ENCODE results near the gene FGD1. TPM values are rescaled to one million over a fixed set of nuclear protein-coding genes. Genes with fewer than 3 reads are reported as not detected.

The FGD1 gene
- total RNA-seq, 4 donors from 2014 or later: 1.1 to 3.0 (median 2.5) TPM

DNA sequence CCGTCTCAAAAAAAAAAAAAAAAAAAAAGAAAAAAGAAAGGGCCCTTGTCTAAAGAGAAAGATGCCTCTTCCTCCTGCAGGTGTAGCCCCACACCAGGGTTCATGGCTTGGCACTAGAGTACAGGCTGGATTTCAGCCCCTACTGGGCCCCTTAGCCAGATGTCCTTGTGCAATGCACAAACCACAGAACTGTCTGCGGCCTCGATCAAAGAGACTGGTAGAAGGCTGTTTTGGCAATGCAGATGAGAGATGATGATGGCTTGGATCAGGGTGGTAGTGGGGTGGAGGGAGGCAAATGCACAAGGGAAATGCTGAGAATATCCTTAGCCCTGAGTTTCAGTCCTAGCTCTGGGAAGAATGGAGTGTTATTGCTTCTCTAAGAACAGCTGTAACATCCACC is 82.3 kb downstream of the FGD1 start:
- in situ Hi-C loops (cut with MboI; ENCODE audit: low pct_ligation_motif_present in 1 of 4, low pct_unique_long_range_greater_than_20kb in 1 of 4, low sequenced_read_pairs in 3 of 4) (no loop called here), intact Hi-C loops (cut with DNase I; ENCODE audit: low total_unique reads) (no loop called here)
- no peaks in the 10 kb centered on the region for H3K9me3 ChIP-seq
- no peaks in the 10 kb centered on the region for H3K4me1 ChIP-seq
- H3K27ac ChIP-seq: no peak overlapping the region
- no peak for DNase-seq
- H3K27me3 ChIP-seq: no peaks in the 10 kb centered on the region
- H3K4me3 ChIP-seq: no peak overlapping the region
- WGBS, 2 donors (ENCODE audit: low coverage in 1 of 2): 72% methylated on average over 3 of the region's 3 CpGs; no CpG with 5 or more reads in 1 of the 2 donors
- no peaks in the 10 kb centered on the region for H3K36me3 ChIP-seq
- no peak for TF ChIP-seq POLR2A (IDR thresholded peaks at IDR 0.05)
- TF ChIP-seq POLR2AphosphoS5 (IDR thresholded peaks at IDR 0.05): no peak
- TF ChIP-seq, protein P1, sequence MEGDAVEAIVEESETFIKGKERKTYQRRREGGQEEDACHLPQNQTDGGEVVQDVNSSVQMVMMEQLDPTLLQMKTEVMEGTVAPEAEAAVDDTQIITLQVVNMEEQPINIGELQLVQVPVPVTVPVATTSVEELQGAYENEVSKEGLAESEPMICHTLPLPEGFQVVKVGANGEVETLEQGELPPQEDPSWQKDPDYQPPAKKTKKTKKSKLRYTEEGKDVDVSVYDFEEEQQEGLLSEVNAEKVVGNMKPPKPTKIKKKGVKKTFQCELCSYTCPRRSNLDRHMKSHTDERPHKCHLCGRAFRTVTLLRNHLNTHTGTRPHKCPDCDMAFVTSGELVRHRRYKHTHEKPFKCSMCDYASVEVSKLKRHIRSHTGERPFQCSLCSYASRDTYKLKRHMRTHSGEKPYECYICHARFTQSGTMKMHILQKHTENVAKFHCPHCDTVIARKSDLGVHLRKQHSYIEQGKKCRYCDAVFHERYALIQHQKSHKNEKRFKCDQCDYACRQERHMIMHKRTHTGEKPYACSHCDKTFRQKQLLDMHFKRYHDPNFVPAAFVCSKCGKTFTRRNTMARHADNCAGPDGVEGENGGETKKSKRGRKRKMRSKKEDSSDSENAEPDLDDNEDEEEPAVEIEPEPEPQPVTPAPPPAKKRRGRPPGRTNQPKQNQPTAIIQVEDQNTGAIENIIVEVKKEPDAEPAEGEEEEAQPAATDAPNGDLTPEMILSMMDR (IDR thresholded peaks at IDR 0.05): no peak

DNA sequence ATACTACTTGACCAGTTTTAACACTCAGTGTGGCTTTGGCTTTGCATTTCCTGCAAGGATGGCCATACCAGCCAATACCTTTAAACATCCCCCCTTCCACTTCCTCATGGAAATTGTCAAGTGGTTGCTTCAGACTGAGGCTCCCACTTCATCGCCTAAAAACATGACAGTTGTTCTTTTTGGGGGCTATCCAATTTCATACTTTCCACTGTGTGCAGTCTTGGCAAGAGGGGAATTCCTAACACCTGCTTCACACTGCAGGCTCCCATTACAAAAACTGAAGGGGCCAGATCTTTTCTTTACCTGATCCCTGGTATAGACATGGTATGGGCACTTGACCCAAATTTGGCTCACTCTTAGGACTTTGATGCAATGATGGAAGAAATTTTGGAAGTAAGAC is 84.3 kb downstream of the FGD1 start:
- TF ChIP-seq POLR2AphosphoS5 (IDR thresholded peaks at IDR 0.05) (no peak), POLR2A (IDR thresholded peaks at IDR 0.05) (no peak), EP300 (IDR thresholded peaks at IDR 0.05; ENCODE audit: low read depth) (no peak)
- TF ChIP-seq, protein P1 (IDR thresholded peaks at IDR 0.05): no peak
- in situ Hi-C loops (cut with MboI; ENCODE audit: low pct_ligation_motif_present in 1 of 4, low pct_unique_long_range_greater_than_20kb in 1 of 4, low sequenced_read_pairs in 3 of 4) (no loop called here), intact Hi-C loops (cut with DNase I; ENCODE audit: low total_unique reads) (no loop called here)
- no peak overlapping the region for H3K4me3 ChIP-seq
- no peaks in the 10 kb centered on the region for H3K27me3 ChIP-seq
- no peaks in the 10 kb centered on the region for H3K4me1 ChIP-seq
- H3K9me3 ChIP-seq: no peaks in the 10 kb centered on the region
- DNase-seq: no peak
- H3K36me3 ChIP-seq: no peaks in the 10 kb centered on the region
- no peak overlapping the region for H3K27ac ChIP-seq
- 67 to 77% methylated on average over 1 of the region's 1 CpG for WGBS, 2 donors (ENCODE audit: low coverage in 1 of 2)

GRCh38 chrX:54407266-54407665 is 88.8 kb downstream of the FGD1 start:
- intact Hi-C loops (cut with DNase I; ENCODE audit: low total_unique reads): no loop called here

GRCh38 chrX:54397113-54397512 is 98.9 kb downstream of the FGD1 start:
- no peak for TF ChIP-seq POLR2AphosphoS5 (IDR thresholded peaks at IDR 0.05)
- no peak for TF ChIP-seq POLR2A (IDR thresholded peaks at IDR 0.05)
- no peak for TF ChIP-seq EP300 (IDR thresholded peaks at IDR 0.05; ENCODE audit: low read depth)
- TF ChIP-seq, protein P1 (IDR thresholded peaks at IDR 0.05): no peak
- H3K36me3 ChIP-seq: no peaks in the 10 kb centered on the region
- WGBS, 2 donors (ENCODE audit: low coverage in 1 of 2): 91% methylated on average over 1 of the region's 1 CpG; no CpG with 5 or more reads in 1 of the 2 donors
- in situ Hi-C loops (cut with MboI; ENCODE audit: low pct_ligation_motif_present in 1 of 4, low pct_unique_long_range_greater_than_20kb in 1 of 4, low sequenced_read_pairs in 3 of 4) (no loop called here), intact Hi-C loops (cut with DNase I; ENCODE audit: low total_unique reads) (no loop called here)
- no peak overlapping the region for H3K27ac ChIP-seq
- H3K4me1 ChIP-seq: no peaks in the 10 kb centered on the region
- no peak overlapping the region for H3K4me3 ChIP-seq
- H3K27me3 ChIP-seq: no peaks in the 10 kb centered on the region
- H3K9me3 ChIP-seq: no peaks in the 10 kb centered on the region
- no peak for DNase-seq

More at GRCh38 chrX:54407266-54407665, 88.8 kb downstream of the FGD1 start:
- Histone ChIP-seq H3K36me3 (no peaks in the 10 kb centered on the region), H3K27me3 (no peaks in the 10 kb centered on the region), H3K9me3 (no peaks in the 10 kb centered on the region), H3K27ac (no peak overlapping the region), H3K4me1 (no peaks in the 10 kb centered on the region), H3K4me3 (no peak overlapping the region)
- in situ Hi-C loops (cut with MboI; ENCODE audit: low pct_ligation_motif_present in 1 of 4, low pct_unique_long_range_greater_than_20kb in 1 of 4, low sequenced_read_pairs in 3 of 4): no loop called here
- no peak for TF ChIP-seq POLR2A (IDR thresholded peaks at IDR 0.05)
- no peak for TF ChIP-seq POLR2AphosphoS5 (IDR thresholded peaks at IDR 0.05)
- no peak for TF ChIP-seq EP300 (IDR thresholded peaks at IDR 0.05; ENCODE audit: low read depth)
- TF ChIP-seq, protein P1 (IDR thresholded peaks at IDR 0.05): no peak
- no peak for DNase-seq
- 59 to 100% methylated on average over 1 to 2 of the region's 2 CpGs for WGBS, 2 donors (ENCODE audit: low coverage in 1 of 2)

Other genes starting within 250 kb of the FGD1 start
- 1 to 10 TPM in 1 of 4 donors, under 1 TPM in 3; 0.27 to 1.9 (median 0.64) TPM for gene WNK3, start 138.2 kb downstream of the FGD1 start, total RNA-seq
- gene TSR2, start 55.8 kb downstream of the FGD1 start, total RNA-seq: 10 to 100 TPM in 3 of 4 donors, 1 to 10 TPM in 1; 7.6 to 18.1 (median 17.9) TPM
- gene GNL3L, start 34.0 kb upstream of the FGD1 start, total RNA-seq: 10 to 100 TPM; 29.5 to 36.6 (median 31.7) TPM

Measured in transverse colon (tissue), 4 donors.